Right atrium auricular region (tissue), 2 donors: ENCODE data around the gene WDR5. TPM values are rescaled to one million over a fixed set of nuclear protein-coding genes. Genes with fewer than 3 reads are reported as not detected.

Source experiments
- DNase-seq: peaks from one replicate; pipeline ENCODE4 v3.0.0-alpha.2; 2019; ENCODE audit warnings: low spot score
- H3K27ac ChIP-seq, 2 donors: fragments of 200-600 bp; sonication (generic); 1 replicate in 1 of 2; 2 replicates in 1 of 2; pipeline ENCODE4 v1.5.1; 2016 to 2019
- H3K27me3 ChIP-seq, 2 donors: fragments of 200-600 bp; sonication (generic); one replicate each; pipeline versions ENCODE4 v1.5.1 to v1.6.0; 2017 to 2019
- H3K36me3 ChIP-seq: fragments of 200-600 bp; sonication (generic); one replicate; pipeline ENCODE4 v1.5.1; 2016
- H3K4me1 ChIP-seq, 2 donors: fragments of 200-600 bp; sonication (generic); one replicate each; pipeline versions ENCODE4 v1.5.1 to v1.6.0; 2017 to 2019
- H3K4me3 ChIP-seq, 2 donors: fragments of 200-600 bp; sonication (generic); 1 replicate in 1 of 2; 2 replicates in 1 of 2; pipeline ENCODE4 v1.5.1; 2017 to 2019; ENCODE audit warnings: mild to moderate bottlenecking in 1 of 2, moderate library complexity in 1 of 2
- H3K9me3 ChIP-seq, 2 donors: fragments of 200-600 bp; sonication (generic); one replicate each; pipeline ENCODE4 v1.5.1; 2019
- total RNA-seq, 2 donors: library from RNA; depleted of rRNA; stranded (reverse); fragments of >200 nt; gene quantifications; one replicate each; pipeline ENCODE4 v1.1.0, GENCODE V29; 2016
- TF ChIP-seq, protein P1 (sequence below), 2 donors: fragments of 200-600 bp; sonication (generic); IDR thresholded peaks; one replicate each; pipeline ENCODE4 v1.5.1; 2019; ENCODE audit warnings: antibody characterized with exemption in 2 of 2

WDR5 gene
- total RNA-seq, 2 donors from 2014 or later: 14.1 to 17.5 TPM

DNA sequence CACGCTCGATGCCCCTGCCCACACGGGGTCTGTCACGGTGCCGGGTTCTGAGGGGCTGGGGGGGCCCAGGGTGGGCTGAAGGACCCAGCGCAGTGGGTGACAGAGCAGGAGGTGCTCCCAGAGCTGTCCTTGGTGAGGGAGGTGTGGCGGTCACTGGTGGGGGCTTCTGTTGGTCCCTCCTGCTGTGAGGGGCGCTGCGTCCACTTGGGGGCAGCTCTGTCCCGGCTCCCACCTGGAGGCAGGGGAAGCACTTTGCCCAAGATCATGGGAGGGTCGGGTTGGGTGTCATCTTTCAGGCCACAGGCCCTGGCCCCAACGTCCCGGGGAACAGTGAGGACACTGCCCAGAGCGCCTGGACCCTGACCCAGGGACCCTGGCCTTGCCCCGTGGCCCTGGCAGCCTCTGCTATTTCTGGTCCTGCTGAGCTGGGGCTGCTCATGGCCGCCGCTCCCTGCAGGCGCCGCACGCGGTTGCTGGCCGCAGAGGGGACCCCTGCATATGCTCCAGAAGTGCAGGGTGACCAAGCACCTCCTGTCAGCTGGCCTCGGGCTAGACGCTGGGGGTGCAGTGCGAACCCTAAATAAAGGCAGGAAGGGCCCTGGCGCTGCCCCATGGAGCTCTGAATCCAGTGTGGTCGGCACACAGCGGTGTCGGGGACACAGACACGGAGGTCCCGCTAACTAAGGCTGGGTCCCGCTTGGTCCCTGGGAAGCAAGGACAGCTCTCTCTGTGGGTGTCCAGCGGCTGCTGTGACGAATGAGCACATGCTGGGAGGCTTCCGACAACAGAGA lies 40.1 kb downstream of the WDR5 start:
- TF ChIP-seq, protein P1, sequence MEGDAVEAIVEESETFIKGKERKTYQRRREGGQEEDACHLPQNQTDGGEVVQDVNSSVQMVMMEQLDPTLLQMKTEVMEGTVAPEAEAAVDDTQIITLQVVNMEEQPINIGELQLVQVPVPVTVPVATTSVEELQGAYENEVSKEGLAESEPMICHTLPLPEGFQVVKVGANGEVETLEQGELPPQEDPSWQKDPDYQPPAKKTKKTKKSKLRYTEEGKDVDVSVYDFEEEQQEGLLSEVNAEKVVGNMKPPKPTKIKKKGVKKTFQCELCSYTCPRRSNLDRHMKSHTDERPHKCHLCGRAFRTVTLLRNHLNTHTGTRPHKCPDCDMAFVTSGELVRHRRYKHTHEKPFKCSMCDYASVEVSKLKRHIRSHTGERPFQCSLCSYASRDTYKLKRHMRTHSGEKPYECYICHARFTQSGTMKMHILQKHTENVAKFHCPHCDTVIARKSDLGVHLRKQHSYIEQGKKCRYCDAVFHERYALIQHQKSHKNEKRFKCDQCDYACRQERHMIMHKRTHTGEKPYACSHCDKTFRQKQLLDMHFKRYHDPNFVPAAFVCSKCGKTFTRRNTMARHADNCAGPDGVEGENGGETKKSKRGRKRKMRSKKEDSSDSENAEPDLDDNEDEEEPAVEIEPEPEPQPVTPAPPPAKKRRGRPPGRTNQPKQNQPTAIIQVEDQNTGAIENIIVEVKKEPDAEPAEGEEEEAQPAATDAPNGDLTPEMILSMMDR (IDR thresholded peaks at IDR 0.05): peak in 1 of 2 donors; percentile 72
- no peak for DNase-seq

DNA sequence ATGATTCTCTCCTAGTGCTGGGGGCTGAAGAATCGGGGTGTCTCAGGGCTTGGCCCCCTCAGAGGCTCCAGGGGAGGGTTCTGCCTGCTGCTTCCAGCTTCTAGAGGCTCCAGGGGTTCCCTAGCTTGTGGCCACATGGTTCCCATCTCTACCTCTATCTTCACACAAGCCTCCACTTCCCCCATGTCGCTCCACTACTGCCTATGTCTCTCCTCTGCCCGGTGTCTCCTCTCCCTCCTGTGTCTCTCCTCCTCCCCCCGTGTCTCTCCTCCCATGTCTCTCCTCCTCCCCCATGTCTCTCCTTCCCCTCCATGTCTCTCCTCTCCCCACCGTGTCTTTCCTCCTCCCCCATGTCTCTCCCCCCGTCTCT lies 40.7 kb downstream of the WDR5 start:
- Histone ChIP-seq H3K4me3 (no peak overlapping the region), H3K27me3 (no peaks in the 10 kb centered on the region)

More for the DNA sequence above, 40.1 kb downstream of the WDR5 start:
- Histone ChIP-seq H3K27me3 (no peaks in the 10 kb centered on the region), H3K4me3 (no peak overlapping the region), H3K9me3 (no peaks in the 10 kb centered on the region), H3K4me1 (peaks cover 0 to 41% of the 10 kb centered on the region in 2 donors), H3K36me3 (no peaks in the 10 kb centered on the region), H3K27ac (peak overlapping the region in 1 of 2 donors; percentile 10)

DNA sequence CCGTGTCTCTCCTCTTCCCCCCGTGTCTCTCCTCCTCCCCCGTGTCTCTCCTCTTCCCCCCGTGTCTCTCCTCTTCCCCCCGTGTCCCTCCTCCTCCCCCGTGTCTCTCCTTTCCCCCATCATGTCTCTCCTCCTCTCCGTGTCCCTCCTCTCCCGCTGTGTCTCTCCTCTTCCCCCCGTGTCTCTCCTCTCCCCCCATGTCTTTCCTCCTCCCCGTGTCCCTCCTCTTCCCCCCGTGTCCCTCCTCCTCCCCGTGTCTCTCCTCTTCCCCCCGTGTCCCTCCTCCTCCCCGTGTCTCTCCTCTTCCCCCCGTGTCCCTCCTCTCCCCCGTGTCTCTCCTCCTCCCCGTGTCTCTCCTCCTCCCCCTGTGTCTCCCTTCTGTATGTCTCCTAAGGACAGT lies 41.3 kb downstream of the WDR5 start:
- no peaks in the 10 kb centered on the region for H3K27me3 ChIP-seq

More for the DNA sequence above, 40.7 kb downstream of the WDR5 start:
- Histone ChIP-seq H3K4me1 (peaks cover 0 to 41% of the 10 kb centered on the region in 2 donors), H3K27ac (no peak overlapping the region), H3K9me3 (no peaks in the 10 kb centered on the region), H3K36me3 (no peaks in the 10 kb centered on the region)
- TF ChIP-seq, protein P1 (IDR thresholded peaks at IDR 0.05): no peak
- no peak for DNase-seq

DNA sequence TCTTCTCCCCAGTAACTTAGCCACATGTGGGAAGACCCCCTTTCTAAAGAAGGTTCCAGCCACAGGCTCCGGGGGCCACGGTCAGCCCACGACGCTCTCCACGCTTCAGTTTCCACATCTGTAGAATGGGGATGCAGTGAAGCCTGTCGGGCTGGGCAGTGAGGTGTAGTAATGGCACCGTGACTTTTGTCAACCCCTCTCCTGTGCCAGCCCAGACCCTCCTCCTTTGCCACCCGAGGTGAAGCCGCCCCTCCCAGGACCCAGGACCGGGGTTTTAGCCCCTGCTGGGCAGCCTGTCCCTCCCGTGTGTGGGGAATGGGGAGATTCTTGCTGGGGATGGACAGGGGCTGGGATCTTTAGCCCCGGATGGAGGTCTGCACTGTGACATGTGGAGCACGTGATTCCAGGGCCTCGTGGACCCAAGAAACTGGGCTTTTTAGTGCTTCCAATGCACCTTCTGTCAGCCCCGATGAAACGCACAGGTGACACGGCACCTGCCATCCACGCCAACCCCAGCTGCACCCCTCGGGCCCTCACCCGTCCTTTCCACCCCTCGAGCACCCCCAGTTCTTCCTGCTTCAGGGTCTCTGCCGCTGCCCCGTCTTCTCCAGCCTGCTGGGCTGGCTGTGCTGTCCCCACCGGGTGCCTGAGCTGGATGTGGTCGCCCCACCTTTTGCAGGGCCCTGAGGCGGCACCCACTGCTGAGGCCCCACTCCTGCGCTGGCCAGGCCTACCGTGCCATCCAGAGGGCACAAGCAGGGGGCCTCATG lies 41.9 kb downstream of the WDR5 start:
- Histone ChIP-seq H3K4me3 (no peak overlapping the region), H3K4me1 (peaks cover 0 to 34% of the 10 kb centered on the region in 2 donors), H3K27me3 (no peaks in the 10 kb centered on the region), H3K36me3 (no peaks in the 10 kb centered on the region), H3K27ac (no peak overlapping the region), H3K9me3 (no peaks in the 10 kb centered on the region)
- DNase-seq: no peak
- TF ChIP-seq, protein P1 (IDR thresholded peaks at IDR 0.05): no peak

More for the DNA sequence above, 41.3 kb downstream of the WDR5 start:
- Histone ChIP-seq H3K4me3 (no peak overlapping the region), H3K9me3 (no peaks in the 10 kb centered on the region), H3K4me1 (peaks cover 0 to 40% of the 10 kb centered on the region in 2 donors), H3K27ac (no peak overlapping the region), H3K36me3 (no peaks in the 10 kb centered on the region)
- TF ChIP-seq, protein P1 (IDR thresholded peaks at IDR 0.05): no peak
- DNase-seq: no peak

DNA sequence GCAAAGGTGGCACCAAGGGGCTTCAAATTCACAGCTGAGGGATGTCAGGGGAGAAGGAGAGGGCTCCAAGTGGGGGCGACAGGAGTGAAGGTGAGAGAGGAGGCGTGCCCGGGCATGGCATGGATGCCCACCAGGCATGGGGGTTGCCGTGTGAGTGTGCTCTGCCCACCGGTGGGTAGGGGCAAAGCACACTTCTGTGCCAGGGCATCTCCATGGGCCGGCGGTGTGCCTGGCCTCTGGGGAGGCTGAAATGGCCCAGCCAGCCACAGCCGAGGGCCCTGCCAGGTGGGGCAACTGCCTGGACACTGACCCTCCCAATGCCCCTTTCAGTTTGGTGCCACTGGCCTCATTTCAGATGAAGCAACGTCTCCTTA lies 42.5 kb downstream of the WDR5 start:
- Histone ChIP-seq H3K27me3 (no peaks in the 10 kb centered on the region), H3K9me3 (no peaks in the 10 kb centered on the region), H3K4me1 (peaks cover 0 to 34% of the 10 kb centered on the region in 2 donors), H3K27ac (no peak overlapping the region), H3K36me3 (no peaks in the 10 kb centered on the region), H3K4me3 (no peak overlapping the region)
- no peak for DNase-seq
- TF ChIP-seq, protein P1 (IDR thresholded peaks at IDR 0.05): no peak
